Measurements from ENCODE around the gene NBDY.
A peak's percentile ranks its signal among the peaks of the same experiment; 100 is the strongest.
"Not testable (repeated sequence)": the region's sequence is repeated elsewhere in the genome, so short reads cannot be mapped to it uniquely, and the experiment has no call there.

The NBDY gene

GRCh38 chrX:56764975-56765791, 36.1 kb downstream of the NBDY start:
- DNase-seq = no peak

- DNase-seq = no peak
Observed at GRCh38 chrX:56765811-56766553, 36.9 kb downstream of the NBDY start.

- DNase-seq = peak; percentile 7
Observed at GRCh38 chrX:56766554-56767347, 37.7 kb downstream of the NBDY start.

DNA sequence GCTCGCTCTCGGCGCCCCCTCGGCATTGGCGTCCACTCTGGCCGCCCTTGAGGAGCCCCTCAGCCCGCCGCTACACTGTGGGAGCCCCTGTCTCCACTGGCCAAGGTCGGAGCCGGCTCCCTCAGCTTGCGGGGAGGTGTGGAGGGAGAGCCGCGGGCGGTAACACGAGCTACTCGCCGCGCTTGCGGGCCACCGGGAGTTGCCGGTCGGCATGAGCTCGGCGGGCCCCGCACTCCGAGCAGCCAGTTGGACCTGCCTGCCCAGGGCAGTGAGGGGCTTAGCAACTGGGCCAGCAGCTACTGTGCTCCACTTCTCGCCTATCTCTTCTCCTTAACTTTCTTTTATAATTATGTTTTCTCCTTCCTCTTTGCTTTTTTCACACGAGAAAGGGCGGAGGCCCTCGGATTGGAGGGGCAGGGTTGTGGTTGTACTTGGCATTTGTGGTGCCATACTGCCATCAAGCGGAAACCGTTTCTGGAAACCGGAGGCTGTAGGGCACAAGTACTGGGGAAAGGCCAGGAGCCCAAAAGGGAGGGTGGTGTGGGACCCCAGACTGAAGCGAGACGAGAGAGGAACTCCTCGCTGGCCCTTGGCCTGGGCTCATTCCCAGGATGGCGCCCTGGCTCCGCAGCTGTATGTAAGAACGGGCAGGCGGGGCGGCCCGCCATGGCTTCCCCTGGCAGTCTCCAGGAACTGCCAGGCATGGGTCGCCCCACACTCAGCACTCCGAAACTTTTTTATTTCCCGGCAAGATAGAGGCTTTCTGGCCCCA, 38.5 kb downstream of the NBDY start:
- not testable (repeated sequence) for DNase-seq

DNA sequence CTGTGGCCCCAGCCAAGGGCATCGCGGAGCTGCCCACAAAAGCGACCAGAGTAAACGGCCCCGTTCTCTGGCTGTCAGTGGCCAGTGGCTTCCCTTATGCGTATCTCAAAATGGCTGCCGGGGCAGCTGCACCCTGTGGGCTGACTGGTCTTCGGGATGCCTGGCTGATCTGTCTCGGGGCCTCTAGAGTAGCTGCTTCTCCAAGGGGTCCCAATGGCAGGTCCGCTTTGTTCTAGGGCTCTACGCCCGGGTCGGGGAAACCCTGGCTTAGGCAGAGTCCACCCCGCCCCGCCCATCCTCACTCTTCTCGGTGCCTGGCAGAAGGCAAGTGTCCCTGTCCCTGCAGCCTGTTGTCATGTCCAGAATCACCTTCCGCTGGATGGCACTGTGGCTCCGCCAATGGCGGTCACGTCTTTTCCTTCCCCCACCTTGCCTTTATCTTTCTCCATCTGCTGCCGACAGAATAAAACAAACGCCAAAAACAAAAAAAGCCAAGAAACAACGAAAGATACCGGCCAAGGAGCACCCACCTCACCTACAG, 39.1 kb downstream of the NBDY start:
- DNase-seq = not testable (repeated sequence)

DNA sequence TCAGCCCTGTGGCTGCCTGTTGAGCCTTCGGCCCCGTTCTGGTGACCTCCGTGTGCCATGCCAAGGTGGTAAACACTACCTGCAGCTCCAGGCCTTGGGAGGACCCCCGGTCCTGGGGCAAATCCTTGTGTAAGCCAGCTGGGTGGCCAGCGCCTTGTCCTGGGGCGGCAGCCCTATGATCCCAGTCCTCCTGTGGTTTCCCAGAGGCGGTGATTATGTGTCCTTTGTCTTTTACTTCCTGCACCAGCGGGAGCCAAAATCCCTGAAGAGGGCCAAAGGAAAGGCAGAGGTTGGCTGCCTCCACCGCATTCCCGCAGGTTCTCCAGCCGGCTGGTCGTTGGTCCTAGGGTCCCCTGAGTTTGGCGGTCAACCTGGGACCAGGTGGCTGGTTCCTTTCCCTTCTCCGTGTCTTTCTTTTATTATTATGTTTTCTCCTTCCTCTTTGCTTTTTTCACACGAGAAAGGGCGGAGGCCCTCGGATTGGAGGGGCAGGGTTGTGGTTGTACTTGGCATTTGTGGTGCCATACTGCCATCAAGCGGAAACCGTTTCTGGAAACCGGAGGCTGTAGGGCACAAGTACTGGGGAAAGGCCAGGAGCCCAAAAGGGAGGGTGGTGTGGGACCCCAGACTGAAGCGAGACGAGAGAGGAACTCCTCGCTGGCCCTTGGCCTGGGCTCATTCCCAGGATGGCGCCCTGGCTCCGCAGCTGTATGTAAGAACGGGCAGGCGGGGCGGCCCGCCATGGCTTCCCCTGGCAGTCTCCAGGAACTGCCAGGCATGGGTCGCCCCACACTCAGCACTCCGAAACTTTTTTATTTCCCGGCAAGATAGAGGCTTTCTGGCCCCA, 43.9 kb downstream of the NBDY start:
- not testable (repeated sequence) for DNase-seq

GRCh38 chrX:56773522-56774060, 44.5 kb downstream of the NBDY start:
- DNase-seq = not testable (repeated sequence)

GRCh38 chrX:56778099-56778923, 49.3 kb downstream of the NBDY start:
- not testable (repeated sequence) for DNase-seq

- DNase-seq = not testable (repeated sequence)
Observed at GRCh38 chrX:56778924-56779468, 50.0 kb downstream of the NBDY start.

DNA sequence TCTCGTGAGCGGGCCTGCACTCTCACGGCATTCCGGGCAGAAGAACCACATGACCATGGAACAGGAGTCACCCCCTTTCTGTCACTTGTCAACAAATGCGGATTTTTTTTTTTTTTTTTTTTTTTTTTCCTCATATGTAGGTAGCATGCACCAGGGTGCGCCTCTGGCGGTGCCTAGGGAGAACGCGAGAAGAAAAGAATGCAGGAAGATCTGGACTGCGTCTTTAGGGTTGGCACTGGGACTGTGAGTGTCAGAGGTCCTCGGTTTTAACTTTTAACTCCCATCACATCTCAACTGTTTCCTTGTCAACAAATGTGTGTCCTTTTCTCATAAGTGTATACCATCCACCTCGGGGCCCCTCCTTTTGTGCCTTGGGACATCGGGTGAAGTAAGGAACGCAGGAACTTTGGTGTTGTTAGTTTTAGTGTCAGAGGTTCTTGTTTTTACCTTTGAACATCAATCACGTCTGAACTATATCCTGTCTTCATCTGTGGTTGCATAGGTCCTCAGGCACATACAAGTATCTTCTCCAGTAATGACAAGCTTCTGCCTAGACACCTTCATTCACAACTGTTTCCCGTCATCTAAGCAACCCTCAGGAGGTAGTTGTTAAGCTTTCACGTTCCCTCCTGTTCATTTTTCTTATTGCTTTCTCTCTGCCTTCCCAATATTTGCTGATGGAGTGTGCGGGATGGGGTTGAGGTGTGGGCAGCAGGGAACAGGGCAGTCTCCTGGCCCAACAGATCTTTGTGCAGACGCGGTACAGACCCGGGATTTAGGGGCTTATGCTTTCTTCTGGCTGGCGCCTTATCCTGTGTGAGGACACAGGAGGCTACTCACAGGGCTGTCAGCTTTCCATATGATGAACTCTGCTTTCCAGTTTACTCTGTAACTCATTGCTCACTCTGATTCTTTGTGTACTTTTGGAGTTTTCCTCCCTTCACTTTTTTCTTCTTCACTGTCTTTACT, 51.9 kb downstream of the NBDY start:
- not testable (repeated sequence) for DNase-seq

- DNase-seq = no peak
Observed at GRCh38 chrX:56782352-56782751, 53.3 kb downstream of the NBDY start.

GRCh38 chrX:56782791-56783449, 53.9 kb downstream of the NBDY start:
- no peak for DNase-seq

GRCh38 chrX:56783450-56783831, 54.4 kb downstream of the NBDY start:
- no peak for DNase-seq

DNA sequence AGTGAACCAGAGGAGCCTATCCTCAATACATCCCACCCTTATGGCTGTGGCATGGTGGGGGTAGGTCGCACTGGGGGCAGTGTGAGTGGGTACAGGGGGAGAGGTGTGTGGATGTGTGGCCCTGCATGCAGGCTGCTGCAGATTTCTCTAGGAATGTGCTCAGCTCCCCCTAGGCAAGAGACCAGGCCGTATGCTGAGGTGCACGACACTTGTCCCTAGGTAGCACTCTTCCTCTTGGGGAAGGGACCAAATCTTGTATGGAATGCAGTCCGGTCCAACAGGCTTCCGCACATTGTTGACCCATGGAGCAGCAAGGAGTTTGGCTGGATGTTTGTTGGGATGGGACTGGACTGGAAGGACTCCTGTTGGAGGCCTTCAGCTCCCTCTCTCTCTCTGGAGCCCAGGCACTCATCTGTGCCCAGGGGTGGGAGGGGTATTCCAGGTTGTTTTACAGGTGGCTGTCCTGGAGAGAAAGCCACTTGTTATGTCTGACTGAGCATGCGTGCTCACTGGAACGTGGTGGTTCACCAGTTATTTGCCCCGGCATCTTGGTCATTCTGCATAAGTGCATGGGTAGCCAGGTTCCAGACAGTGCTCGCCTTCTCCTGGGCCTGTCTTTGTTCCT, 55.1 kb downstream of the NBDY start:
- DNase-seq = no peak

DNA sequence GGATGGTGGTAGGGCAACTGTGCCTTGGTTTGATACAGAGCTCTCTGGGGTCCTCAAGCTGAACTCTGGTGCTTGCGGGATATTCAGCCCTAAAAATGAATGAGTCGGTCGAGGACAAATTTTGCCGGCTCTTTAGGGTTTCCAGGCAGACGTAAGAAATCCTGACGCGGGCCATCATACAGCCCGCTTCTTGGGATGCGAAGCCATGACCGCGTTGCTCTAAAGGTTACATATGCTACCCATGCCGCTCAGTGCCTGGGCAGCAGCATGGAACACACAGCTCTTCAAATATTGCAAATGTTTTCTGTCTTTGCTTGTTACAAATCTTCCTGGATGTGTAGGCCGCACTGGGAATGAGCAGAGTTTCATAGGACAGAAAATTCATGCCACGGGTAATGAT, 55.6 kb downstream of the NBDY start:
- no peak for DNase-seq

GRCh38 chrX:56785442-56785841, 56.4 kb downstream of the NBDY start:
- no peak for DNase-seq
